Lower leg skin (tissue), 3 donors: Measurements from ENCODE around the gene TTF2.

Source experiments
- POLR2A ChIP-seq, 2 donors: fragments of 450-650 bp; IDR thresholded peaks; one replicate each; pipeline ENCODE4 v1.6.1; 2016 to 2017; ENCODE audit warnings: antibody characterized with exemption in 2 of 2, mild to moderate bottlenecking in 1 of 2, moderate library complexity in 1 of 2
- TF ChIP-seq, protein P1 (sequence below), 3 donors: fragments of 450-650 bp; IDR thresholded peaks; one replicate each; pipeline ENCODE4 v1.5.1; 2016; ENCODE audit warnings: antibody characterized with exemption in 3 of 3, mild to moderate bottlenecking in 3 of 3, moderate library complexity in 2 of 3

DNA sequence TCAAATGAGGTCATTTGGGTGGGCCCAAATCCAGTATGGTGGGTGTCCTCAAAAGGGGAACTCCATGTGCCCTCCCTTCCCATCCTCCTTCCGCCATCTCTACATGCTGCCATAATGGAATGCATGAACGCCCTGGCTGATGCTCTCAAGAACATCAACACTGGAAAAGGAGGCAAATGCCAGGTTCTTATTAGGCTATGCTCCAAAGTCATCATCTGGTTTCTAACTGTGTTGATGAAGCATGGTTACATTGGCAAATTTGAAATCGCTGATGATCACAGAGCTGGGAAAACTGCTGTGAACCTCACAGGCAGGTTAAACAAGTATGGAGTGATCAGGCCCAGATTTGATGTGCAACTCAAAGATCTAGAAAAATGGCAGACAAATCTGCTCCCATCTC, 78.0 kb downstream of the TTF2 start:
- no peak for TF ChIP-seq POLR2A (IDR thresholded peaks at IDR 0.05)
- TF ChIP-seq, protein P1, sequence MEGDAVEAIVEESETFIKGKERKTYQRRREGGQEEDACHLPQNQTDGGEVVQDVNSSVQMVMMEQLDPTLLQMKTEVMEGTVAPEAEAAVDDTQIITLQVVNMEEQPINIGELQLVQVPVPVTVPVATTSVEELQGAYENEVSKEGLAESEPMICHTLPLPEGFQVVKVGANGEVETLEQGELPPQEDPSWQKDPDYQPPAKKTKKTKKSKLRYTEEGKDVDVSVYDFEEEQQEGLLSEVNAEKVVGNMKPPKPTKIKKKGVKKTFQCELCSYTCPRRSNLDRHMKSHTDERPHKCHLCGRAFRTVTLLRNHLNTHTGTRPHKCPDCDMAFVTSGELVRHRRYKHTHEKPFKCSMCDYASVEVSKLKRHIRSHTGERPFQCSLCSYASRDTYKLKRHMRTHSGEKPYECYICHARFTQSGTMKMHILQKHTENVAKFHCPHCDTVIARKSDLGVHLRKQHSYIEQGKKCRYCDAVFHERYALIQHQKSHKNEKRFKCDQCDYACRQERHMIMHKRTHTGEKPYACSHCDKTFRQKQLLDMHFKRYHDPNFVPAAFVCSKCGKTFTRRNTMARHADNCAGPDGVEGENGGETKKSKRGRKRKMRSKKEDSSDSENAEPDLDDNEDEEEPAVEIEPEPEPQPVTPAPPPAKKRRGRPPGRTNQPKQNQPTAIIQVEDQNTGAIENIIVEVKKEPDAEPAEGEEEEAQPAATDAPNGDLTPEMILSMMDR (IDR thresholded peaks at IDR 0.05) = no peak
